HG03108 (cell line): Measurements from ENCODE around the gene ABI3BP.
"Not testable (repeated sequence)": the region's sequence is repeated elsewhere in the genome, so short reads cannot be mapped to it uniquely, and the experiment has no call there.

ENCODE experiments used
- ATAC-seq: cut with Tn5 transposase; IDR thresholded peaks from one replicate; pipeline ENCODE4 v1.9.1; 2021; ENCODE audit warnings: moderate library complexity; ENCODE audit not compliant: unreplicated experiment

The ABI3BP gene

GRCh38 chr3:100993309-100993708, at the start of gene ABI3BP:
TSS of gene ABI3BP (minus strand) at chr3:100993421. CDS start at chr3:100993384, 37 bp downstream.
- no peak for ATAC-seq

DNA sequence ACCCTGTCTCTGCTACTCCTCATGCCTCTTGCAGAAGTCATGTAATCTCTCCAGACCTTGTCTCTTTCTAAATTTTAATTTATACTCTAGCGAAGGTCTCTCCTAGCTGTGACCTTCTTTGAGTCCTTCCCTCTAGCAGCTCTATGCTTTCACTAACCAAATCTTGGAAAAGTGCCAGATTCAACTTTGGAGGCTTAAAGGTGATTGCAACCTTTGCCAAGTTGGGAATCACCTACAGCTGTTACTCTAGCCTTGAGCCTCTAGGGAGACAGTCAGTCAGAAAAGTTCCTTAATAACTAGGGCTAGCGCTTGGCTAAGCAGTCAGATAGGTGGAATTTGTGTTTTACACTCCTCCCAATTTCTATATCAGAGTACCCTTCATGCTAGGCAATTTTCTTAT, 46.1 kb upstream of the ABI3BP start:
- no peak for ATAC-seq

DNA sequence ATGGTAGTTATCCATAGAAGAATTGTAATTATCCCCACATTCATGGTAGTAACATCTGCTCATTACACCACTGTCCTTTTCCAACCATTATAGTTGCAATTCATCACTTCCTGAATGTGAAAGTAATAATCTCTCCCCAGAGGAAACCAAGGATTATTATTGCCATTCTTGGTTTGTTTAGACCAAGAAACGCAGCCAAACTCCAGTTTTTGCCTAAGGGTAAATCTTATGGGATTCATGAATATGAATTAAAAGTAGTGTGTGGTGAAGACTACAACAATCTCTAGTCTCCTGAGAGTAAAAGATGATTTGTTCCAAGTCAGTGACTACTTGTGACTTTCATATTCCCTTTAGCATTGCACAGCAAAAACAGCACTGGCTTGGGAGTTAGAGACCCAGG, 45.7 kb upstream of the ABI3BP start:
- no peak for ATAC-seq

GRCh38 chr3:101038393-101038792, 45.2 kb upstream of the ABI3BP start:
- ATAC-seq, result no peak

DNA sequence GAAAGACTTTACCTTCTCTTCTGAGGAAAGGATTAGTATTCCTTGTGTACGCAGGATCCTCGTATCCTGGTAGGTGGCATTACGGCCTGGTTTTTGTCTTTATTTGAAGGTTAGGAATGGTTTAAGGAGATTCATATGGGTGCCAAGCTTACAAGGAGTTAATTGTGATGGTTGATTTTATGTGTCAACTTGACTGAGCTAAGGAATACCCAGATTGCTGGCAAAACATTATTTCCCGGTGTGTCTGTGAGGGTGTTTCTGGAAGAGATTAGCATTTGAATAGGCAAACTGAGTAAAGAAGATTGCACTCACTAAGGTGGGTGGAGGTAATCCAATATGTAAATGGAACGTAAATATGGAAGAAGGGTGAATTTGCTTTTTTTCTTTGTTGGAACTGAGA, 44.4 kb upstream of the ABI3BP start:
- no peak for ATAC-seq

DNA sequence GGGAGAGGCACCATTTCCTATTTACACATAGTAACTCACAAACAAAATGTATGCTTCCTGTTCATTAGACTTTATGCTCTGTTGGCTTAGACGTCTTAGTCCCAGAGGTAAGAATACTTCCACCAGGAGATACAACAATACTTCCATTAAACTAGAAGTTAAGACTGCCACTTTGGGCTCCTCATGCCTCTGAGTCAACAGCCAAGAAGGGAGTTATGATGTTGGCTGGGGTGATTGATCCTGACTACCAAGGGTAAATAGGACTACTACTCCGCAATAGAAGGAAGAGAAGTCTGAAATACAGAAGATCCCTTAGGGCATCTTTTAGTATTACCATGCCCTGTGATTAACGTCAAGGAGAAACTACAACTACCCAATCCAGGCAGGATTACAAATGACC, 43.5 kb upstream of the ABI3BP start:
- no peak for ATAC-seq

GRCh38 chr3:101036213-101036618, 43.0 kb upstream of the ABI3BP start:
- no peak for ATAC-seq

DNA sequence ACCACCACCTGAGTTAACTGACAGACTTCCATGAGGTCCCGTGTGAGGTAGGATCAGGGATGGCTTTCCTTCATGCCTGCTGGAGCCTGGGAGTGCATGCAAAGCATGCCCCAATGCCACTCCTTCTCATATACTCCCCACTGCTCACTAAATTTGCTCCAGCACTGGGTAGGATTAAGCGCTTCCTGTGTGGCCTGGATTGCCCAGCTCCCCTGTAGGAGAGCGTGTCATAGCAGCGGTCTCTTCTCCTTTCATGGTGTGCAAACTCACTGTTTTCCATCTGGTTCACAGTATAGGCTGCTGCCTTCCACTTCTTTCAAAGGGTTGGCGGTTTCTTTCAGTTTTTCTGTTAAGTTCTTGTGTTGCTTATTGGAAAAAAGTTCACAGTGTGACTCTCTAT, 34.1 kb upstream of the ABI3BP start:
- ATAC-seq, result no peak

GRCh38 chr3:101026881-101027280, 33.7 kb upstream of the ABI3BP start:
- ATAC-seq, result no peak

GRCh38 chr3:101026244-101026643, 33.0 kb upstream of the ABI3BP start:
- ATAC-seq, result no peak

GRCh38 chr3:101020351-101021015, 27.3 kb upstream of the ABI3BP start:
- no peak for ATAC-seq

DNA sequence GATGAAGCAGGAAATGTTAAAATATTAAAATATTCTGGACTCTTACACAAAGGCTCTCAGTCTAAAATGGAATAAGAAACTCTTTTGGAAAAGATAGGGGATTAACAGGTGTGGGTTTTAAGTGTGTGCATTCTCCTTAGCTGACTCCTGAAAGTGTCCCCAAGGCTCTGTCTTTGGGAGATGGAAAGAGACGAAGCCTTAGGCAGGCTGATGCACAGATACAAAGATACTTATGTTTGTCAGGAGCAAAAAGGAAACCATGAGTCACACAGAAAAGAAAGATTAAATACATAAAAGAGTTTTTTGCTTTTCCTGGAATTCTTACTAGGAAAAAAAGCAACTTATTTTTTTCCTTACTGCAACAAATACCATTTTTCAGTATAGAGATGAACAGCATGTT, 23.8 kb upstream of the ABI3BP start:
- no peak for ATAC-seq

DNA sequence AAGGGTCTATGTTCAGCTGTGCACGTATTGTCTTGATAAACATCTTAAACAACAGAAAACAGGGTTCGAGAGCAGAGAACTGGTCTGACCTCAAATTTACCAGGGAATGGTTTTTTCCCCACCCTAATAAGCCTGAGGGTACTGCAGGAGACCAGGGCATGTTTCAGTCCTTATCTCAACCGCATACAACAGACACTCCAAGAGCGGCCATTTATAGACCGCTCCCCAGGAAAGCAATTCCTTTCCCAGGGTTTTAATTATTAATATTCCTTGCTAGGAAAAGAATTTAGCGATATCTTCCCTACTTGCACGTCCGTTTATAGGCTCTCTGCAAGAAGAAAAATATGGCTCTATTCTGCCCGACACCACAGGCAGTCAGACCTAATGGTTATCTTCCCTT, 19.1 kb upstream of the ABI3BP start:
- ATAC-seq, result not testable (repeated sequence)

GRCh38 chr3:101011136-101011535, 17.9 kb upstream of the ABI3BP start:
- no peak for ATAC-seq

GRCh38 chr3:101010296-101010695, 17.1 kb upstream of the ABI3BP start:
- ATAC-seq, result no peak

DNA sequence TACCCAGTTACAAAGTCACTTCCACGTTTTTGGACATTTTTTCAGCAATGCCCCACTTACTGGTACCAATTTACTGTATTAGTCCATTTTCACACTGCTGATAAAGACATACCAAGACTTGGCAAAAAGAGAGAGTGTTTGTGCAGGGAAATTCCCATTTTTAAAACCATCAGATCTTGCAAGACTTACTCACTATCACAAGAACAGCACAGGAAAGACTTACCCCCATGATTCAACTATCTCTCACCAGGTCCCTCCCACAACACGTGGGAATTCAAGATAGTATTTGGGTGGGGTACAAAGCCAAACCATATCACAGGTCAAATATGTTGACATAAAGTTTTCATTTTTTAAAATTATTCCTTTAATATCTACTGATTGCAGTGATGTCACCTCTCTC, 16.2 kb upstream of the ABI3BP start:
- no peak for ATAC-seq

DNA sequence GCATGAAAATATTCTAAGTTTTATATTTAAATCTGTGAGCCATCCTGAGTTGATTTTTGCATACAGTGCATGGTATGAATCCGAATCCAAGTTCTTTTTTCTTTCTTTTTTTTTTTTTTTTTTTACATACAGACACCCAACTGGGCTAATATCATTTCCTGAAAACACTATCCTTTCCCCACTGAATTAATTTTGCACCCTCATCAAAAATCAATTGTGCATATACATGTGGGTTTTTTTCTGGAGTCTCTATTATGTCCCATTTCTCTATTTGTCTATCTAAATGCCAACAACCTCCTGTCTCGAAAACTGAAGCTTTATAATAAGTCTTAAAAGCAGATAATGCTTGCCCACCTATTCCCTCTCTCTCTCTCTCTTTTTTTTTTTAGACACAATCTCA, 5.9 kb upstream of the ABI3BP start:
- ATAC-seq, result no peak

DNA sequence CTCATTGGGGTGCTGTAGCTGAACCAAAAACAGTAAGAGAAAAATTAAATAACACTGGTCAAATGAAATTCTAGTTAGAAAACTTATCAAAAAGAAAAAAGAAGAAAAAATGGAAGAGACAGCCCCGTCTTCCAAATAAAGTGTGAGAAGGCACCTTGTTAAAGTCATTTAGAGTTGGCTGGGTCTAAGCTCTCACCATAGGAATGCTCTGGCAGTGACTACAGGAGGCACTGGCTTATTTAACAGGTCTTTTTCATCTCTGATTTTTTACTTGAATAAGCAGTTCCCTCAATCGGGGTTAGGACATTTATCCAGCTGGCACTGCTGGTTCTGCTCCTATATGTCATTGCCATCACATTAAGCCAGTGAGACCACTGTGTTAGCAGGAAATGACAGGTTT, 1.6 kb upstream of the ABI3BP start:
- no peak for ATAC-seq

DNA sequence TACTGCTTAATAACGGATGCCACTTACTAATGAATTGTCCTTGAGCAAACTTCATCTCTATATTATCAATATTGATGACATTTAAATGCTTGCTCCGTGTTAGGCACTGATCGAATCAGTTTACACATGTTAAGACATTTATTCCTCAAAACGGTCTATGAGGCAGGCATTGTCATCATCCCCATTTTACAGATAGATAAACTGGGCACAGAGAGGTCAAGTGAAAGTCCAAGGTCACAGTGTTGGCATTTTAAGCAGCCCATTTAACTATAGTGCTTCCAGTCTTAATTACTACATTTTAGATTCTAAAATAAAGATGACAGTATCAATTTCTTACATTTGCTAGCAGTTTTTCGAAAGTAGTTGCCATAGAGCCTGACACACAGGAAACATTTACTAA, 966 bp upstream of the ABI3BP start:
- ATAC-seq, result no peak

- no peak for ATAC-seq
These were observed 799 bp downstream of the ABI3BP start for GRCh38 chr3:100992231-100993012.

DNA sequence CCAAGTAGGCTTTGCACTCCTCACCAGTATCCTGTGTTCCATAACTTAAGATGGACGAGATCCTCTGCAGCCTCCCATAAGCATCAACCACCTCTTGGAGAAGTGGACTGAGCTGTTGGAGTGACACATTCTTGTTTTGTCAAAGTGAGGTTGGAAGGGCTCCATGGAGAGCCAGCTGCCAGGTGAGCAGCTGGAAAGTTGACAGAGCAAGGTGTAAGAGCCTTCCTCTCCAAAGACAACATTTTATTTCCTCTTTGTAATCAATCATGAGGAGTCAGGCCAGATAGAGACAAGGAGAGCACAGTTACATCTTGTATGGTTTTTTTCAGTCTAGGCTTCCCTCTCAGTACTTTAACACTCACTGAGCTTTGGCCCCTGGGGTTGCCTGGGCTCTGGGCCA, 5.1 kb downstream of the ABI3BP start:
- no peak for ATAC-seq

GRCh38 chr3:100984308-100984707, 8.9 kb downstream of the ABI3BP start:
- ATAC-seq, result no peak

GRCh38 chr3:100982710-100983109, 10.5 kb downstream of the ABI3BP start:
- ATAC-seq, result no peak
